PFSK-1 (cell line): Measurements from ENCODE around the gene TAMM41.

ENCODE experiments used
- FOXP2 ChIP-seq: optimal IDR thresholded peaks from 2 replicates; pipeline ENCODE3; 2011; ENCODE audit warnings: borderline replicate concordance, control low read depth, inconsistent platforms; ENCODE audit not compliant: insufficient read depth; ENCODE audit errors: extremely low read length, extremely low read depth
- POLR2AphosphoS5 ChIP-seq: IDR thresholded peaks from 2 replicates; pipeline ENCODE4 v1.6.1; 2012; ENCODE audit warnings: low read depth, mild to moderate bottlenecking, control low read depth, low read length, moderate library complexity
- REST ChIP-seq, 2 experiments: IDR thresholded peaks; 2 replicates each; pipeline versions ENCODE4 v1.6.1 to v1.8.0; 2011 to 2012; ENCODE audit warnings: low read depth in 2 of 2, low read length in 2 of 2, control low read depth in 1 of 2, inconsistent platforms in 1 of 2, mild to moderate bottlenecking in 1 of 2, moderate library complexity in 1 of 2; ENCODE audit not compliant: insufficient read depth in 1 of 2
- SIN3A ChIP-seq: IDR thresholded peaks from 2 replicates; pipeline ENCODE4 v1.6.1; 2012; ENCODE audit warnings: mild to moderate bottlenecking, low read length, moderate library complexity, borderline replicate concordance; ENCODE audit not compliant: insufficient read depth
- TAF1 ChIP-seq: IDR thresholded peaks from 2 replicates; pipeline ENCODE4 v1.6.1; 2012; ENCODE audit warnings: low read length, control low read depth, borderline replicate concordance; ENCODE audit not compliant: insufficient read depth

TAMM41 gene

GRCh38 chr3:11774296-11774877 is 72.3 kb downstream of the TAMM41 start:
- no peak for TF ChIP-seq TAF1
- TF ChIP-seq FOXP2, result no peak
- TF ChIP-seq POLR2AphosphoS5, result no peak
- TF ChIP-seq SIN3A, result no peak
- no peak for TF ChIP-seq REST (IDR thresholded peaks at IDR 0.05; ENCODE audit: insufficient read depth in 1 of 2, low read depth in 2 of 2, low read length in 2 of 2)

- TF ChIP-seq POLR2AphosphoS5 (no peak), TAF1 (no peak), SIN3A (no peak), FOXP2 (no peak), REST (IDR thresholded peaks at IDR 0.05; ENCODE audit: insufficient read depth in 1 of 2, low read depth in 2 of 2, low read length in 2 of 2) (no peak)
Measured at GRCh38 chr3:11770477-11771391, 76.0 kb downstream of the TAMM41 start.

- TF ChIP-seq REST (IDR thresholded peaks at IDR 0.05; ENCODE audit: insufficient read depth in 1 of 2, low read depth in 2 of 2, low read length in 2 of 2), result no peak
- no peak for TF ChIP-seq FOXP2
- no peak for TF ChIP-seq POLR2AphosphoS5
- no peak for TF ChIP-seq TAF1
- TF ChIP-seq SIN3A, result no peak
Measured at GRCh38 chr3:11769704-11770476, 76.8 kb downstream of the TAMM41 start.

- TF ChIP-seq POLR2AphosphoS5 (no peak), REST (IDR thresholded peaks at IDR 0.05; ENCODE audit: insufficient read depth in 1 of 2, low read depth in 2 of 2, low read length in 2 of 2) (no peak), TAF1 (no peak), FOXP2 (no peak), SIN3A (no peak)
Measured at GRCh38 chr3:11768604-11769003, 78.1 kb downstream of the TAMM41 start.
